T-helper 1 cell treated with Interleukin-12 subunit alpha and Interleukin-12 subunit beta and Interleukin-4 antibody, amounts not matched to agents 30 ng/mL and 1 ng/mL, for 36 hours (primary cell): ENCODE results near the gene S100P. TPM values are rescaled to one million over a fixed set of nuclear protein-coding genes. Genes with fewer than 3 reads are reported as not detected.
"Not testable (repeated sequence)": the region's sequence is repeated elsewhere in the genome, so short reads cannot be mapped to it uniquely, and the experiment has no call there.

ENCODE experiments used
- intact Hi-C: fragments of 100-400 bp; cut with micrococcal nuclease; formaldehyde crosslinking; loops from one replicate; pipeline ENCODE4 v1.15.1; 2024
- total RNA-seq: library from RNA; stranded (reverse); gene quantifications from 2 replicates; pipeline ENCODE4 v1.2.3, GENCODE V29; 2022

The S100P gene
- total RNA-seq, result 15.5 and 18.8 TPM in 2 replicates

DNA sequence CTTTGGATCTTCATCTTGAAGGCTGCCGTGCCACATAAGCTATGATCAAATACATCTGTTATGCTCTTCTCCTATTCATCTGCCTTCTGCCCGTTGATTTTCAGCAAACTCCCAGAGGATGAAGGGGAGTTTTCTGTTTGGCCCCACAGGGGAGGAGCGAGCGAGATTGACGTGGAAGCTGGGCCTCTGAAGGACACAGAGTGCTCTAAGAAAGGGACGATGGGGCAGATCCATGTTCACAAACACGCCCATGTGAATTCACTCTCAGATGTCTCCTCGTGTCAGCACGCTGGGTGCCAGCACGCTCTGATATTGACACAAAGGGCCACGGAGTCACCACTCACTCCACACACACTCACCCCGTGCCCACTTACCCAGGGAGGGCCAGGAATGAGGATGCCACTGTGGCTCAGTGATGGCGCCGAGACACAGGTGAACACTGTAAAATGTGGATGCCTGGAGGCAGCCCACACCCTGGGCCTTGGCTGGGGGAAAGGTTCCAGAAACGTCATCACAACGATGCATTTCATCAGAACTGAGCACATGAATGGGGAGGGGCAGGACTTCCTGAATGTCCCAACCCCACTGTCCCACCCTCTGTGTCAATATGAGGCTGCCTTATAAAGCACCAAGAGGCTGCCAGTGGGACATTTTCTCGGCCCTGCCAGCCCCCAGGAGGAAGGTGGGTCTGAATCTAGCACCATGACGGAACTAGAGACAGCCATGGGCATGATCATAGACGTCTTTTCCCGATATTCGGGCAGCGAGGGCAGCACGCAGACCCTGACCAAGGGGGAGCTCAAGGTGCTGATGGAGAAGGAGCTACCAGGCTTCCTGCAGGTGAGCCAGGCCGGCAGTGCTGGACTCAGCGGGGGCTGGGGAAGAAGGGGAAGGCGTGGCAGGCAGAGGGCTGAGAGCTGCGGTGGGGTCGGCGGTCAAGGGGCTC, at the start of gene S100P:
TSS of gene S100P (plus strand) at position 648 of the 946 bp plus-strand sequence. CDS start at position 703, 55 bp downstream.
- intact Hi-C loops, result no loop called here

DNA sequence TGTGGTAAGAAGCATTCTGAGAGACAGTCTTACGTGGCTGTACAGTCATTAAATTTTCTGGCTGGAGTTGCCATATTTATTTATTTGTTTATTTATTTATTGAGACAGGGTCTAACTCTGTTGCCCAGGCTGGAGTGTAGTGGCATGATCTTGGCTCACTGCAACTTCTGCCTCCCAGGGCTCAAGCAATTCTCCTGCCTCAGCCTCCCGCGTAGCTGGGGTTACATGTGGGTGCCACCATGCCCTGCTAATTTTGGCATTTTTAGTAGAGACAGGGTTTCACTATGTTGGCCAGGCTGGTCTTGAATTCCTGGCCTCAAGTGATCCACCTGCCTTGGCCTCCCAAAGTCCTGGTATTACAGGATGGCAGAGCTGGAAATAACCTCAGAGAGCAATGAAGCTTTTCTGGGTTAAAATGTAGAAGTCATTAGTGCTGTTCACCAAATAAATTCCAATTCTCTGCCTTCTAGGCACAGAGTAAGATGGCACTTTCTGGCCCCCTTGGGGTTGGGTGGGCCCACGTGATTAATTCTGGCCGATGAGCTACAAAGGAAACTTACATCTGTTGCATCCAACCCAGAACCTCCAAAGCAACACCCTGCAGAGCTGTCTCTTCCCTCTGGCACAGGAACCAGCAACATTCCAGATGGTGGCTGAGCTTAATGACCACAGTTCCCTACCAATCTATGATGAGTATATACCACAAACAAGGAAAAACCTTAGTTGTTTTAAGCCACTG, 48.7 kb upstream of the S100P start:
- intact Hi-C loops, result loop anchor here (5.0 kb wide), 1 partner anchor 1447 kb away; no protein-coding TSS in a partner anchor

DNA sequence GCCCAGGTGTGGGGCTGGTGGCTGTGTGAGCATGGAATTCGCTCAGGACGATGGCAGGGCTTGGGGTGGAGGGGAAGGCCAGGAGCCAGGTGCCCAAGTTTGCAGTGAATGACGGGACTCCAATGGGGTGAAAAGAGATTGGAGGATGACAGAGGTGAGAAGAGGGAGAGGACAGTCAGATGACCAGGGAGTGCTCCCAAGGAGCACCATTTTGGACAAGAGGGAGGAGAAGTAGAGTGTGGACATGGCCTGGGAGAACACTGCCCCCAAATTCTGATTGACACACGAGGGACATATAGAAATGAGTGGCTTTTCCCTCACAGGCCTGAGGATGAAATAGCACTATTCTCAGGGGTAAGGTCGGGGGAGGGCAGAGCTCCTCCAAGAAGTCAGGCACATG, 46.5 kb upstream of the S100P start:
- intact Hi-C loops, result no loop called here

DNA sequence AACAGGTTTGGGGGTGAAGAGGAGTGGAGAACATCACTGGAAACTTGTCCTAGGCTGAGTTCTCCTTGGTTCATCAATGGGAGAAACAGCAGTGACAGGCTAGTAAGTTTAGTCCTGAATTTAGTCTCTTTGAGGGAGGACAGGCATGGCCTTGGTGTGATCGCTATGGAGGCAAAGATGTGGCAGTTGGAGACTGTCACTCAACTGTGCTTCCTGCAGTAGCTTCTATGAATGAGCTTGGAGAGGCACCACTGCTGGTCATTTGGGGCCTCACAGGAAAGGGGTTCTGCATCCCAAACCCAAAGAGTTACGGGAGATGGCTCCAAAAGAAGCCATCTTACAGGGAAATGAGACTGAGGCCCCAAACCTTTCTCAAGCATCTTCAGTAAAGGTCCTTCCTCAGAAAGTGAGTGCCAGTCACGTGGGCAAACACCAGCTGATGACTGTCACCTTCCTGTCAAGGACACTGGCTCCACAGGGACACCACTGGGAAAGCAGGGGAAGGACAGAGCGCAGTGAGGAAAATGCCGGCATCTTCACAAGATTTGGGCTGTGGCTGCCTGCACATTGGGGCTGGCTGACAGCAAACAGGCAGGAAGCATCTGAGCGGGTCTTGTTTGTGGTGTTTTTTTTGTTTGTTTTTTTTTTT, 46.0 kb upstream of the S100P start:
- intact Hi-C loops, result no loop called here

DNA sequence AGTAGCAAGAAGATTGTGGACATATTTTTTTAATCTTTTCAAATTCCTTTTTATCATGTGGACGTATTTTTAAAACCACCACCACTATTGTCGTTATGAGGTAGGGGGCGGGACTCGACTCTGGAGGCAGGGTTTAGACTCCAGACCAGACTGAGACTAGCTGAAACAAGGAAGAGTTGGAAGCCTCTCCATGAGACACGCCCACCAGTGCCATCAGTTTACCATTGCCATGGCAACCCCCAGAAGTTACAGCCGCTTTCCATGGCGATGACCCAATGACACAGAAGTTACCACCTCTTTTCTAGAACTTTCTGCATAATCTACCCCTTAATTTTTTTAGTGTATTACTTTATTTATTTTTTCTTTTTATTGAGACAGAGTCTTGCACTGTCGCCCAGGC, 44.5 kb upstream of the S100P start:
- intact Hi-C loops, result no loop called here

DNA sequence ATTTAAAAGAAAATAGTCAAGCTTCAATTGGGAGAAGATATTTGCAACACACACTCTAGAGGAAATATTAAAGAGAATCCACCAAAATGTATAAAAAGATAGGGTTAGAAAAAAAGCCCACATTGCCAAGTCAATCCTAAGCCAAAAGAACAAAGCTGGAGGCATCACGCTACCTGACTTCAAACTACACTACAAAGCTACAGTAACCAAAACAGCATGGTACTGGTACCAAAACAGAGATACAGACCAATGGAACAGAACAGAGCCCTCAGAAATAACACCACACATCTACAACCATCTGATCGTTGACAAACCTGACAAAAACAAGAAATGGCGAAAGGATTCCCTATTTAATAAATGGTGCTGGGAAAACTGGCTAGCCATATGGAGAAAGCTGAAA, 39.5 kb upstream of the S100P start:
- intact Hi-C loops, result not testable (repeated sequence)

DNA sequence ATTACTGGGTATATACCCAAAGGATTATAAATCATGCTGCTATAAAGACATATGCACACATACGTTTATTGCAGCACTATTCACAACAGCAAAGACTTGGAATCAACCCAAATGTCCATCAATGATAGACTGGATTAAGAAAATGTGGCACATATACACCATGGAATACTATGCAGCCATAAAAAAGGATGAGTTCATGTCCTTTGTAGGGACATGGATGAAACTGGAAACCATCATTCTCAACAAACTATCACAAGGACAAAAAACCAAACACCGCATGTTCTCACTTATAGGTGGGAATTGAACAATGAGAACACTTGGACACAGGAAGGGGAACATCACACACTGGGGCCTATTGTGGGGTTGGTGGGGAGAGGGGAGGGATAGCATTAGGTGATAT, 38.4 kb upstream of the S100P start:
- intact Hi-C loops, result not testable (repeated sequence)

DNA sequence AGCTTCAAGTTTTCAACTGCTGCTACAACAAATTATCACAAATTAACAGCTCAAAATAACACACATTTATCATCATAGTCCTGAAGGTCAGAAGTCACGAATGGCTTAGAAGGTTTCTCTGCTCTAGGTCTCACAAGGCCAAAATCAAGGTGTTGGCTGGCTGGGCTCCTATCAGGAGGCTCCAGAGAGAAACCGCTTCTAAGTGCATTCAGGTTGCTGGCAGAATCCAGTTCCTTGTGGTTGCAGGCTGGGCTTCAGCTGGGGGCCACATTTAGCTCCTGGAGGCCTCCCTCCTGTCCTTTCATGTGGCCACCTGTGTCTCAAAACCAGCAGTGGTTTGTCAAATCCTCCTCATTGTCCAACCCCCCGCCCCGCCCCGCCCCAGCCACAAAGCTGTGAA, 37.8 kb upstream of the S100P start:
- intact Hi-C loops, result no loop called here

DNA sequence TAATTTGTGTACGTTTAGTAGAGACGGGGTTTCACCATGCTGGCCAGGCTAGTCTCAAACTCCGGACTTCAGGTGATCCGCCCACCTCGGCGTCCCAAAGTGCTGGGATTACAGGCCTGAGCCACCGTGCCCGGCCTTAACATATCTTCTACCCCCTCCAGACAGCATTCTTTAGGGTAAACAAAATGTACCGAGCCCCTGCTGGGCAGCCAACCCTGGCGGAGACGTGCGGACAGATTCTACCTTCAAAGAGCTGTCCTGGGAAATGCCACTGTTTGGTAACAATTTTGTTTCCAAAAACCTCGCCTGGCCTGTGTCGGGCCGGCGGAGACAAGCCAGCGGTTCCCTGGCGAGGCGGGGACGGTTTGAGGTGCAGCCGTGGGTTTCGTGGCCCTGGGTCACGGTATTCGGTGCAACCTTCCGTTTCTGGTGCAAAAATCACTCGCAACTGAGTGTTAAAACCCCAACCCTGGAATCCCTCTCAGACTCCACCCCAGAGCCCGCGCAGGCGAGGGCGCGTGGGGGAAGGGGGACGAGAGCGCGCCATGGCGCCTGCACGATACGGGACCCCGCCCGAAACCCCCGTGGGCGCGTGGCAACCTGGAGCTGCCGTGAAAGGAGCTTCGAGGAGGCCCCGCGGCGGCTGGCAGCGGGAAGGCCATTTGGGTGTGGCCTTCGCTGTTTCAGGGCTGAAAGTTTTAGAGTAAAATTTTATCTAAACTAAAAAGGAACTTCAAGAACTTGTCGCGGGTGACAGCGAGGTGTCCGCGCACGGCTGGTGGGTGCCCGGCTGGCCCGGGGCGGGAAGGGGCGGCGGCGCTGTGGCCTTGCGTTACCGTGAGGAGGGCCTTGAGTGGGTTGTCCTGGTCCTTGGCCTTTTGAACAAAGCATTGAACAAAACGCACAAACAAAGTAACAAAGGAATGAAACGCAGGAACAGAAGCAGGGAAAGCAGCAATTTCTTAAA, 36.2 kb upstream of the S100P start:
- intact Hi-C loops, result no loop called here

DNA sequence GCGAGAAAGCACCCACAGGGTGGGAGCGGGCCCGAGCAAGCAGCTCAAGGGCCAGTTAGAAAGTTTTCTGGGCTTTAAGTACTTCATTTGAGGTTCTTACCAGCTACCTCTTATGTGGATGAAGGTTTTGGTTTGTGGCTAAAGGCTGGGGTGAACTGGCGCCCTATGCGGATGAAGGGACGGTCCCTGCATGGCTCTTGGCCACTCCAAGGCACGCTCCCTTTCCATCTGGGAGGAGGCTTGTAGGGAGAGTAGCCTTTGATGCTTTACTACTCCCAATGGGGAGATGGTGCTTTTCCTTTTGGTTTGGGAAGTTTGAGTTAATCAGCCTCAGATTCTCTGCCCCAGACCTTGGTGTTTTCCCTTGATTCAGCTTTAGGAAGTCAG, 35.5 kb upstream of the S100P start:
- intact Hi-C loops, result no loop called here

DNA sequence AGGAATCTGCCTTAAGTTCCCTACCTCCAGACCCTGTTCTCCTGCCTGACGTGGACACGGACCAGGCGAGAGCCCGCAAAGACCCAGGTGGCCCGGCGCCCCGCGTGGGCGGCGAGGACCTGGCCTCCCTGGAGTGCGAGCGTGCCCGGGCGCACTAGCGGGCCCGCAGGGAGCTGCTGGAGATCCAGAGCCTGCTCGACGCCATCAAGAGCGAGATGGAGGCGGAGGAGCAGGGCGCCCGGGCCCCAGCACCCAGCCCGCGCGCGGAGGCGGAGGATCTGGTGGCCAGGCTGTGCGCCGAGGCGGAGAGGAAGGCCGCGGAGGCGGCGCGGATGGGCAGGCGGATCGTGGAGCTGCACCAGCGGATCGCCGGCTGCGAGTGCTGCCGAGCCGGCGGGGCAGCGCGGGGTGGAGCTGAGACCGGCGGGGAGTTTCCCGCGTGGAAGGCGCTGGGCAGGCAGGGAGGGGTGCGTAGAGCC, 35.0 kb upstream of the S100P start:
- intact Hi-C loops, result loop anchor here (1.0 kb wide), 2 partner anchors 15 to 17 kb away; no protein-coding TSS in a partner anchor

DNA sequence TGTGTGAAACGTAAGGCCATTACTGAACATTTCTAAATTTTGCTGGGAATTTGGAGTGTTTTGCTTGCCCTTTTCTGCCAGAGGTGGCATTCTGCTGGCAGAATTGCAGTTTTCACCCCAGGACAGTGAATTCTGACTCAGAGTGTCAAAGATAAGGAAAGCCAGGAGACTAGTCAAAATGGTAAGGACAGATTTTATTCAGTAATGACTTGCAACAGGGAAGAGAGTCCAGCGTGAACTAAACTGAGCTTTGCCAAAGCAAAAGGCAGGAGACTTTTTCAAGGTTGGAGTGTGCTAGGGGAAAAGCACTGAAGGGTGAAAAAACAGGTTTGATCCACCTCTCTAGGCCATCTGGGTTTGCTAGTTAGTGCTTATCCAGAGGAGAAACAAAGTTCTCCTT, 33.8 kb upstream of the S100P start:
- intact Hi-C loops, result loop anchor here (1.0 to 10.0 kb wide), 3 partner anchors 13 to 795 kb away; no protein-coding TSS in a partner anchor

DNA sequence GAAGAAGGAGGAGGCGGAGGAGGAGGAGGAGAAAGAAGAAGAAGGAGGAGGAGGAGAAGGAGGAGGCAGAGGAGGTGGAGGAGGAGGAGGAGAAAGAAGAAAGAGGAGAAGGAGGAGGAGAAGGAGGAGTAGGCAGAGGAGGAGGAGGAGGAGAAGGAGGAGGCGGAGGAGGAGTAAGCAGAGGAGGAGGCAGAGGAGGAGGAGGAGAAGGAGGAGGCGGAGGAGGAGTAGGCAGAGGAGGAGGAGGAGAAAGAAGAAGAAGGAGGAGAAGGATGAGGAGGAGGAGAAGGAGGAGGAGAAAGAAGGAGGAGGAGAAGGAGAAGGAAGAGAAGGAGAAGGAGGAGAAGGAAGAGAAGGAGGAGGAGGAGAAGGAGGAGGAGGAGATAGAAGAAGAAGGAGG, 33.2 kb upstream of the S100P start:
- intact Hi-C loops, result loop anchor here (10.0 kb wide), 1 partner anchor 796 kb away; no protein-coding TSS in a partner anchor

DNA sequence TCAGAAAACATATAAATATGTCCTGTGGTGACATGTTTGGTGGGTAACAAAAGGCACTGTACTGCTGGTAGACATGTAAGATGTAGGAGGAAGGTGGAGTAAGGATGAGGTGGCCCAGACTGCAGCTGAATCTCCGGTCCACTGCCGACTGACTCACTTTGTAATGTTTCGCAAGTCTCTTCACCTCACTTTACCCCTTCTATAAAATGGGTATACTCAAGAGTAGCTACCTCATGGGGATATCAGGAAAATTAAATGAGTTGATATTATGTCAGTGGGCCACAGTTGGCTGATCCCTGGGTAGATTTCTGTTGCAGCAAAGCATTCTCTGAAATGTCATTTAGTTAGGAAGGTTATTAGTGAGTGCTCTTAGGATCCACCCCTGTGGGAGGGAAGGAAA, 31.1 kb upstream of the S100P start:
- intact Hi-C loops, result loop anchor here (10.0 kb wide), 1 partner anchor 798 kb away; no protein-coding TSS in a partner anchor

DNA sequence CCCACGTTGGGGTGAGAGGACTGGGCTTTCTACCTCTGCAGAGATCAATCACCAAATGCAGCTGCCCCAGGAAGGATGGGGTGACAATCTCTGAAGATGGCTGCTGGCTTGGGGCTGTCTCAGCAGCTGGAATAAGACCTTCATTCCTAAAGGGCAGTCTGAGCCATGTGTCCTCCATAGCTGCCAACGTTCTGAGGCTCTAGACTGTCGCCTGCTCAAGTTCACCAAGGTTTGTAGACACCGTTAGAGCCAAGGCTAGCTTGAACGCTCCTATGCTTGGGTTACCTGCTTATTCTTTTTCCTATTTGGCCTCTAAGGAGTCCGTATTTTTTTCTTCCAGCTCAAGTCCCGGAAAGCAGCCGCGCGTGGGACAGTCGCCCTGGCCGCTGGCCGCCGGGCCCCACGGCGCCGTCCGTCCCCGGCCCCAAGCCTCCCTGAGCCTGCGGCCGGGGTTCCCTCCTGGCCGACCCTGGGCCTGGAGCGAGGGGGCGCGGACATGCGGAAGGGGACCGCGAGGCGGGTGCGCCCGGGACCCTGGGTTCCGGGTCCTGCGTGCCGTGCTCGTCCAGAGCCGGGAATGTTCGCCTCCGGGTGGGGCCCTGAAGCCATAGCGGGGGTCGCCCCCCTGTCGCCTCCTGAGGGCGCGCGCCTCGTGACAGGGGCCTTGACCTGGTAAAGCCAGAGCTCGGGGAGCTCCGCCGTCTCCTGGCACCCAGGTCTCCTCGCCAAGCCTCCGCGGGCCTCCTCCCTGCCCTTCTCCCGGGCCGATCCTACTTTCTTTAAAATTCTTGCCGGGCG, 29.9 kb upstream of the S100P start:
- intact Hi-C loops, result loop anchor here (10.0 kb wide), 1 partner anchor 799 kb away; no protein-coding TSS in a partner anchor

DNA sequence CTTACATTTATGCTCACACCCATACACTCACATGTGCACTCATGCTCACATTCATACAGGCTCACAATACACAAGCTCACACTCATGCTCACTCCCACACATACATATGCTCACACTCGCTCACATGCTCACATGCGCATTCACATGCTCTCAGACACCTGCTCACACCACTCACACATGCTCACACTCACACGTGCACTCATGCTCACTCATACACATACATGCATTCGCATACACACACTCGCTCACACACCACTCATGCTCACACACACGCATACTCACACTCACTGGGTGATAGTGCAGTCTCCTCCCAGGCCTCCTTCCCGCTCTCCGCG, 28.4 kb upstream of the S100P start:
- intact Hi-C loops, result loop anchor here (10.0 kb wide), 1 partner anchor 800 kb away; no protein-coding TSS in a partner anchor

DNA sequence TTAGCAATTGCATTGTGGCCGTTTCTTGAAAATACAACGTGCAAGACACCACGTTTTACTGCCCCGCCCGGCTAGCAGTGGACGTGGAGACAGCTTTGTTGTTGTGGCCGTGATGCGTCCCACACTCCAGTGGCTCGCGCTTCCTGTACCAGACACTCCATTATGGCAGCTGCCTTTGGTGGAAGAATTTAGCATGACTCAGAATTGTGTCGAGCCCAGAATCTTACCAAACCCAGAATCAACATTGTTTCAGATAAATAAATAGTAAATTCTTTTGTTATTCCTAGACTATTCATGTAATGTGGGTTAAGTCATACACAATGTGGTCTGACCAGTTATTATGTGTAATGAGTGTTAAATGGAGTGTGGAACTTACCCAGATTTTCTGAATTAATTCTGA, 25.3 kb upstream of the S100P start:
- intact Hi-C loops, result loop anchor here (10.0 kb wide), 1 partner anchor 804 kb away; no protein-coding TSS in a partner anchor

DNA sequence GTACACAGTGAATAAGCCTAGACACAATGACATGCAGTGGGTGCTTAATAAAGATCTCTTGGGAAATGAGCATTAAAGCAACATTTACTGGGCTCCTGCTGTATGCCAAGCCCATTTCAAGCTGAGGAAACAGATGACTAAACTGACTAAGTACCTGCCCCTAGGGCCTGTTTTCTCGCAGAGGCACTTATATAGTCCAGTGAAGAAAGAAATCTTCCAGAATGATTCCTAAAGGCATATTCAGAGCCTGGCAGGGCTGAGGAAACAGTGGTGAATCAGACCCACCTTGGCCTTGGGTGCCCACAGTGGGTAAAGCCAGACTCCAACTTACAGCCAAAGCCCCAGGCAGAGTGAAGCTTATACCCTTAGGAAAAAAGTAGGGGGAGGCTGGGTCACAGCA, 22.0 kb upstream of the S100P start:
- intact Hi-C loops, result loop anchor here (5.0 kb wide), 1 partner anchor 226 kb away; no protein-coding TSS in a partner anchor

DNA sequence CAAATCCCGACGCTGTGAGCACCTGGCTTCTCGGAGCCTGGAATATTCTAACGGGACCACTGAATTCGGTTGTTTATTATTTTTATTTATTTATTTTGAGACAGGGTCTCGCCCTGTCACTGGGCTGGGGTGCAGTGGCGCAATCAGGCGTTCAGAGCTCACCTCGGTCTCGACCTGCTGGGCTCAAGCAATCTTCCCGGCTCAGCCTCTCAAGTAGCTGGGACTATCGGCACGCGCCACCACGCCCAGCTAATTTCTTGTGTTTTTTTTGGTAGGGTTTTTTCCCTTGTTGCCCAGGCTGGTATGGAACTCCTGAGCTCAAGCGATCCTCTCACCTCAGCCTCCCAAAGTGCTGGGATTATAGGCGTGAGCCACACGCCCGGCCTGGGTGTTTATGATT, 21.5 kb upstream of the S100P start:
- intact Hi-C loops, result loop anchor here (5.0 kb wide), 1 partner anchor 225 kb away; no protein-coding TSS in a partner anchor
